Uterus (tissue), 4 donors: ENCODE data around the gene ANKRD42. TPM values are rescaled to one million over a fixed set of nuclear protein-coding genes. Genes with fewer than 3 reads are reported as not detected.
A peak's percentile ranks its signal among the peaks of the same experiment; 100 is the strongest.

ENCODE experiments used
- DNase-seq, 2 donors: peaks; one replicate each; pipeline ENCODE4 v3.0.0-alpha.2; 2019 to 2020
- H3K27ac ChIP-seq, 2 donors: fragments of 200-600 bp; sonication (generic); 1 replicate in 1 of 2; 2 replicates in 1 of 2; pipeline ENCODE4 v1.5.1; 2016 to 2018
- H3K27me3 ChIP-seq, 2 donors: fragments of 200-600 bp; sonication (generic); one replicate each; pipeline ENCODE4 v1.5.1; 2018 to 2019; ENCODE audit warnings: control low read depth in 1 of 2
- H3K36me3 ChIP-seq, 2 donors: fragments of 200-600 bp; sonication (generic); one replicate each; pipeline ENCODE4 v1.5.1; 2019; ENCODE audit warnings: control low read depth in 1 of 2
- H3K4me1 ChIP-seq, 2 donors: fragments of 200-600 bp; sonication (generic); one replicate each; pipeline ENCODE4 v1.5.1; 2018 to 2019; ENCODE audit warnings: control low read depth in 1 of 2
- H3K4me3 ChIP-seq, 2 donors: fragments of 200-600 bp; sonication (generic); 1 replicate in 1 of 2; 2 replicates in 1 of 2; pipeline ENCODE4 v1.5.1; 2018 to 2019; ENCODE audit warnings: mild to moderate bottlenecking in 1 of 2
- H3K9me3 ChIP-seq, 2 donors: fragments of 200-600 bp; sonication (generic); one replicate each; pipeline ENCODE4 v1.5.1; 2019; ENCODE audit warnings: control low read depth in 1 of 2
- POLR2A ChIP-seq, 2 donors: fragments of 450-650 bp; IDR thresholded peaks; one replicate each; pipeline ENCODE4 v1.6.1; 2016; ENCODE audit warnings: antibody characterized with exemption in 2 of 2, mild to moderate bottlenecking in 1 of 2, moderate library complexity in 1 of 2
- intact Hi-C: fragments of 100-400 bp; cut with DNase I; formaldehyde crosslinking; loops from one replicate; pipeline ENCODE4 v1.15.1; 2023; ENCODE audit warnings: low total_unique reads
- total RNA-seq, 4 donors: library from RNA; depleted of rRNA in 3 of 4; stranded (reverse); fragments of >200 nt in 3 of 4; gene quantifications; one replicate each; pipeline versions ENCODE4 v1.1.0 to v1.2.4, GENCODE V29; 2014 to 2023
- TF ChIP-seq, protein P1 (sequence below), 4 experiments: fragments of 200-600 bp in 2 of 4; fragments of 450-650 bp in 2 of 4; sonication (generic) in 2 of 4; IDR thresholded peaks; one replicate each; pipeline ENCODE4 v1.5.1; 2016 to 2019; ENCODE audit warnings: antibody characterized with exemption in 4 of 4, mild to moderate bottlenecking in 2 of 4, moderate library complexity in 1 of 4
- donor health status: DM: yes; HTN: yes; CAD: no.

ANKRD42 gene
- total RNA-seq, 4 donors from 2014 or later = 3.3 to 21.7 (median 9.0) TPM

DNA sequence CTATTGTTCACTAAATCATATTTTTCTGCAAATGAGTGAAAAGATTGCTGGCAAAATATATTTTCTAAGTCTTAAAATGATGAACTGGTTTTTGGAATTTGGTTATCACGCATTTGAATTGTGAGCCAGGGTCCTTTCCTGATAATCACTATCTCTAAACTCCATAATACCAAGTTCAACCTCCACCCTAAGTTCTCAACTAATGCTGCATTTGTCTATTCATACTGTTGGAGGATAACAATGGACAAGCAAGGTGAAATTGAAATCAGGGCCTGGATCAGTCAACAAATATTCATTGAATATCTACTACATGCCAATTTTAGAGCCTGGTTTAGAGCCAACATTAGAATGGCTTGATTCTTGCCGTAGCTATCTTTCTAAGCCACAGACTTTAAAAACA, 41.2 kb upstream of the ANKRD42 start:
- Histone ChIP-seq H3K36me3 (no peaks in the 10 kb centered on the region), H3K27ac (no peak overlapping the region), H3K9me3 (no peaks in the 10 kb centered on the region), H3K4me3 (no peak overlapping the region), H3K27me3 (no peaks in the 10 kb centered on the region), H3K4me1 (no peaks in the 10 kb centered on the region)
- intact Hi-C loops = no loop called here
- no peak for TF ChIP-seq POLR2A (IDR thresholded peaks at IDR 0.05)
- TF ChIP-seq, protein P1, sequence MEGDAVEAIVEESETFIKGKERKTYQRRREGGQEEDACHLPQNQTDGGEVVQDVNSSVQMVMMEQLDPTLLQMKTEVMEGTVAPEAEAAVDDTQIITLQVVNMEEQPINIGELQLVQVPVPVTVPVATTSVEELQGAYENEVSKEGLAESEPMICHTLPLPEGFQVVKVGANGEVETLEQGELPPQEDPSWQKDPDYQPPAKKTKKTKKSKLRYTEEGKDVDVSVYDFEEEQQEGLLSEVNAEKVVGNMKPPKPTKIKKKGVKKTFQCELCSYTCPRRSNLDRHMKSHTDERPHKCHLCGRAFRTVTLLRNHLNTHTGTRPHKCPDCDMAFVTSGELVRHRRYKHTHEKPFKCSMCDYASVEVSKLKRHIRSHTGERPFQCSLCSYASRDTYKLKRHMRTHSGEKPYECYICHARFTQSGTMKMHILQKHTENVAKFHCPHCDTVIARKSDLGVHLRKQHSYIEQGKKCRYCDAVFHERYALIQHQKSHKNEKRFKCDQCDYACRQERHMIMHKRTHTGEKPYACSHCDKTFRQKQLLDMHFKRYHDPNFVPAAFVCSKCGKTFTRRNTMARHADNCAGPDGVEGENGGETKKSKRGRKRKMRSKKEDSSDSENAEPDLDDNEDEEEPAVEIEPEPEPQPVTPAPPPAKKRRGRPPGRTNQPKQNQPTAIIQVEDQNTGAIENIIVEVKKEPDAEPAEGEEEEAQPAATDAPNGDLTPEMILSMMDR (IDR thresholded peaks at IDR 0.05) = no peak
- no peak for DNase-seq

DNA sequence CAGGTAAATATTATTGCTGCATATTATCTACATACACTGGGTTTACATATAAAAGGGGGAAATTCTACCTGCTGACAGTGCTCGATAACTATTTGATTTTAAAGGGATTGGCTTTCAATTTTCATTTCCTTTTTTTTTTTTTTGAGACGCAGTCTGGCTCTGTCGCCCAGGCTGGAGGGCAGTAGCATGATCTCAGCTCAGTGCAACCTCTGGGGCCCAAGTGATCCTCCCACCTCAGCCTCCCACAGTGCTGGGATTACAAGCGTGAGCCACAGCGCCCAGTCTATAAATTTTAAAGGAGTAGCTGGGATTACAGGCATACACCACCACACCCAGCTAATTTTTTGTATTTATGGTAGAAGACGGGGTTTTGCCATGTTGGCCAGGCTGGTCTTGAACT, 39.7 kb upstream of the ANKRD42 start:
- no peak overlapping the region for H3K4me3 ChIP-seq
- no peaks in the 10 kb centered on the region for H3K27me3 ChIP-seq
- no peaks in the 10 kb centered on the region for H3K36me3 ChIP-seq
- TF ChIP-seq, protein P1 (IDR thresholded peaks at IDR 0.05) = no peak
- no peak for TF ChIP-seq POLR2A (IDR thresholded peaks at IDR 0.05)
- H3K27ac ChIP-seq = no peak overlapping the region
- no peaks in the 10 kb centered on the region for H3K4me1 ChIP-seq
- intact Hi-C loops = no loop called here
- DNase-seq = no peak
- no peaks in the 10 kb centered on the region for H3K9me3 ChIP-seq

DNA sequence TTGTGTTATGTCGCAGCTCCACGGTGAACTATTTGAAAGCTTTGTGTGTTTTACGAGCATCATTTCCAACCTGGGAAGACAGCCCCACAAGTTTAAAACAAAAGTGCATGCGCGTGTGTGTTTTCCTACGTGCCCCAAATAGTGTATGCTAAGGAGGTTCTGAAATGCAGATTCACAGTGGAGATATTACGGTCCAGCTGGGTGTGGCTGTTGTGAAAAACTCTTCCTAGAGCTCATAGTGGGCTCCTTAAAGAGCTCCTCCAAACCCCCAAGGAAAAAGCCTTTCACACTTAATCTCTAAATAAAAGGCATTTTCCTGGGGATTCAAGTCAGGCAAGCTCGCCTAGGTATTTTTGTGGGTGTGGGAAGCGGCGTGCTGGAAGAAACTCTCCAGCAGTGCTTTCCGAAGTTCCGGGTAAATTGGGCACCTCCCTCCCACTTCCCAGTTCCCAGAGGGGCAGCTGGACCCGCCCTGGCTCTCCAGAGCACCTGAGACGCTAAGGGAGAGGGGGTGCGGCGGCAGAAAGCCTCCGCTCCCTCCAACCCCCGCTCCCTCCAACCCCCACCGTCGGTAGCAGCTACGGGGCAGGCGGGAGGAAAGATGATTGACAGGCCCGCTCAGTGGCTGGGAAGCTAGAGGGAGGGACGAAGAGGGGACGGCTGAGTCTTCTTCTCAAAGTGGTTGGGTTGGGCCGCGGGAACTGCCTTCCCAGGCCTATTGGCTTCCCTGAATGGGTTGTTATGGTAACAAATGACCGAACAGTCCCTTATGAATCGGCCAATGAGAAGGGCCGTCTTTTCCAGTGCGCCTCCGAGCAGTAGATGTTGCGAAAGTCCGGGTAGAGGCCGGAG, 37.1 kb upstream of the ANKRD42 start:
- no peaks in the 10 kb centered on the region for H3K27me3 ChIP-seq
- intact Hi-C loops = no loop called here

DNA sequence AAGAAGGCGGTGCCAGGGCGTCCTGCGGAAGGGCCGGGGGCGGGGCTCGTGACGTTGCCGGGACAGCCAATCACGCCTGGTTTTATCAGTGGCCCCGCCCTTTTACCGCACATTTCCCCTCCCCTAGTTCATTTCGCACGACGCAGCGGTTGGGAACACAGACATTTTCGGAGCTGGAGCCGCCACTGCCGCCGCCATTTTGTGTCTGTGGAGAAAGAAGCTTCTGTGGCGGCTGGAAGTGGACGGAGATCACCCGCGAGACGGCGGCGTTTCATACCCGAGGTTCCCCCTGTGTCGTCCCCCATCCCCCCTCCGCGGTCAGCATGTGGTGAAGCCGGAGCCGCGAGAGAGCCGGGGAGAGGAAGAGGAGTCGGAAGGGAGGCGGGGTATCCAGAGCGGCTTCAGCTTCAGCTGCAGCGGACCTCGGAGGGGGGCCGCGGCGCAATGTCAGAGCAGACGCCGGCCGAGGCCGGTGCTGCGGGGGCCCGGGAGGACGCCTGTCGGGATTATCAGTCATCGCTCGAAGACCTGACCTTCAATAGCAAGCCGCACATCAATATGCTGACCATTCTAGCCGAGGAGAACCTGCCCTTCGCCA, 36.4 kb upstream of the ANKRD42 start, which contains the start of gene PCF11:
Gene PCF11, plus strand, starts transcription at position 136 of the 598 bp plus-strand sequence. Its CDS starts 309 bp downstream, at position 445.
- H3K27me3 ChIP-seq = no peaks in the 10 kb centered on the region
- DNase-seq = no peak
- TF ChIP-seq, protein P1 (IDR thresholded peaks at IDR 0.05) = peak in 1 of 4 experiments; percentile 30
- TF ChIP-seq POLR2A (IDR thresholded peaks at IDR 0.05) = peak; percentile 99 to 100
- H3K4me1 ChIP-seq = no peaks in the 10 kb centered on the region
- H3K27ac ChIP-seq = peak within 1 kb of the TSS; percentile 98 to 99
- no peaks in the 10 kb centered on the region for H3K9me3 ChIP-seq
- H3K36me3 ChIP-seq = no peaks in the 10 kb centered on the region
- intact Hi-C loops = no loop called here
- H3K4me3 ChIP-seq = peak within 1 kb of the TSS; percentile 68 to 98

More for the DNA sequence above, 37.1 kb upstream of the ANKRD42 start:
- Histone ChIP-seq H3K4me1 (no peaks in the 10 kb centered on the region), H3K4me3 (peak overlapping the region; percentile 56 to 92), H3K36me3 (no peaks in the 10 kb centered on the region), H3K9me3 (no peaks in the 10 kb centered on the region), H3K27ac (peak overlapping the region; percentile 96 to 99)
- DNase-seq = peak; percentile 98 to 99
- TF ChIP-seq, protein P1 (IDR thresholded peaks at IDR 0.05) = no peak
- TF ChIP-seq POLR2A (IDR thresholded peaks at IDR 0.05) = peak; percentile 68 to 77
